ENCODE measurements around the gene SLC1A2. TPM values are rescaled to one million over a fixed set of nuclear protein-coding genes. Genes with fewer than 3 reads are reported as not detected.

Gene SLC1A2
- total RNA-seq, 2 experiments from 2014 or later, result not detected

DNA sequence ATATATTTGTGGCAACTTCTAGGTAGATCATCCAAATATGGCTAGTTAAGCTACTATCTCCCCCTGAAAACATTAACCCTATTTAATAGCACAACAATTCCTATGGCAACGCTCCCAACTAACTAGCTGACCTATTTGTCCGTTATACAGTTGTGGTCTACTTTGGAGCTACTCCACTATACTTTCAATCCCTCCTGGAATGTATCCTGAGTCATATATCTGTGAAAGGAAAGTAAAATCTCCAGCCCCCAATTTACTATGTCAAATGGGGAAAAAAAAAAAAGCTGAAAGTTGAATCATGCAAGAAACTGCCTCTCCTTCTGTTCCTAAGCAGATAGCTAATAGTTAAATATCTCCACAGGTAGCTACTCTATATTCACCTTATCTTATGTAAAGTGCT lies 151.9 kb downstream of the SLC1A2 start:
- no peak overlapping the region for H3K4me3 Mint-ChIP-seq
- no peak for DNase-seq
- CTCF ChIA-PET, result interaction anchor here (0.7 kb wide), 1 partner anchor 30 kb away, joined by 3 read pairs; no protein-coding TSS in a partner anchor
- H3K4me1 Mint-ChIP-seq, result peaks cover 17% of the 10 kb centered on the region
- POLR2A ChIA-PET, result no interaction called here
- H3K27ac Mint-ChIP-seq, result no peak overlapping the region
- H3K36me3 Mint-ChIP-seq (ENCODE audit: low read depth), result peaks cover 5% of the 10 kb centered on the region
- H3K27me3 Mint-ChIP-seq, result peaks cover 16% of the 10 kb centered on the region
- peaks cover 3% of the 10 kb centered on the region for H3K9me3 Mint-ChIP-seq

DNA sequence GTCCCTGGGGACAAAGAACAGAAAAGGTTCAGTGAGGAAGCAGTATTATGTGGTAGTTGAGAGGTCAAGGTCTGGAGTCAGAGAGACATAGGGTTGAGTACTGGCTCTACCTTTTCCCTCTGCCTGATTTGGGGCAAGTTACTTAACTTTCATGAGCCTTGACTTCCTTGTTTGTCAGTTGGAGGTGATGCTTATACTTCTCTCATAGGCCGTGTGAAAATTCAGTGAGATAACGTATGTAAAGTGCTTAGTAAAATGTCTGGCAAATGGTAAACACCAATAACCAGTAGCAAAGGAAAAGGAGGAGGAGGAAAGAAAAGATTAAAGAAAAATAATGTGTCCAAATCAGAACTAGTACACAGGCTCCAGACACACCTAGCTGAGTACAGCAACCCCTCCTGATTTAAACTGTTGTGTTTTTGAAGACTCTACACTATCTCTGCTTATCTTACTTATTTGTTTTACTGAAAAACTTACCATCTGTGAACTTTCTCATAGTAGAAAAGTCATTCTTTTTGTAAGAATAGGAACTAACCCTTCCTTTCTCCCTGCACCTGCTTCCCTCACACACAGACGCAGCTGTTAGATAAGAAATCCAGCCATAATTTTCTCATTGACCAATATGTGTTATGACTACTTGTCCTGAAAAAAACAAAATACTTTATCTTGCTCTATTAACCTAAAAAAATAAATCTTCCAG lies 153.5 kb downstream of the SLC1A2 start:
- H3K27ac Mint-ChIP-seq, result no peak overlapping the region

GRCh38 chr11:35262735-35263134 lies 156.6 kb downstream of the SLC1A2 start:
- no peaks in the 10 kb centered on the region for H3K36me3 Mint-ChIP-seq (ENCODE audit: low read depth)
- H3K9me3 Mint-ChIP-seq, result no peaks in the 10 kb centered on the region
- no peak for DNase-seq
- peaks cover 29% of the 10 kb centered on the region for H3K27me3 Mint-ChIP-seq
- no peak overlapping the region for H3K4me3 Mint-ChIP-seq
- CTCF ChIA-PET, result interaction anchor here (0.6 kb wide), 1 partner anchor 53 kb away, joined by 4 read pairs; no protein-coding TSS in a partner anchor
- no peaks in the 10 kb centered on the region for H3K4me1 Mint-ChIP-seq
- POLR2A ChIA-PET, result no interaction called here
- H3K27ac Mint-ChIP-seq, result no peak overlapping the region

More for the DNA sequence above, 153.5 kb downstream of the SLC1A2 start:
- CTCF ChIA-PET, result no interaction called here
- Mint-ChIP-seq H3K4me3 (no peak overlapping the region), H3K27me3 (peaks cover 25% of the 10 kb centered on the region), H3K4me1 (peaks cover 3% of the 10 kb centered on the region), H3K36me3 (ENCODE audit: low read depth) (peaks cover 5% of the 10 kb centered on the region), H3K9me3 (peaks cover 3% of the 10 kb centered on the region)
- no peak for DNase-seq
- POLR2A ChIA-PET, result no interaction called here

- H3K27ac Mint-ChIP-seq, result no peak overlapping the region
- H3K36me3 Mint-ChIP-seq (ENCODE audit: low read depth), result no peaks in the 10 kb centered on the region
- ChIA-PET POLR2A (no interaction called here), CTCF (no interaction called here)
- peaks cover 6% of the 10 kb centered on the region for H3K4me1 Mint-ChIP-seq
- H3K9me3 Mint-ChIP-seq, result no peaks in the 10 kb centered on the region
- peaks cover 29% of the 10 kb centered on the region for H3K27me3 Mint-ChIP-seq
- DNase-seq, result no peak
- H3K4me3 Mint-ChIP-seq, result no peak overlapping the region
Measured at GRCh38 chr11:35262056-35262455, 157.3 kb downstream of the SLC1A2 start.

DNA sequence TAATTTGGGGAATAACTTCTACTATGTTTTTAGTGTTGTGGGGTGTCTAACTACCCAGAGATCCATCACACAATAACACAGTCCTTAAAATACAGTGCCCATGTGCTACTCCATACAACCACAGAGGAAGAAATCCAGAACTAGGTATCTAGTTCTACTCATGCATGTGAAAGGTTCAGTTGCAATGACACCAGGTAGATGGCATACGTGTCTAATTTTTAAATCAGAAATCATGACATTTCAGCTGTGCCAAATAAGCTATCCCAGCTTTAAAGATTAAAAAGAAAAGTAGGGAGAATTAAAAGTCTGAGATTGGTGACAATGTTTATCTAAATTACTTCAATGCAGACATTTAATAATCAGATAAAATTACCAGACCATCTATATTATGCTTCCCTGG lies 158.2 kb downstream of the SLC1A2 start:
- POLR2A ChIA-PET, result no interaction called here
- H3K9me3 Mint-ChIP-seq, result no peaks in the 10 kb centered on the region
- no peak overlapping the region for H3K4me3 Mint-ChIP-seq
- CTCF ChIA-PET, result no interaction called here
- no peak for DNase-seq
- peaks cover 14% of the 10 kb centered on the region for H3K4me1 Mint-ChIP-seq
- H3K36me3 Mint-ChIP-seq (ENCODE audit: low read depth), result no peaks in the 10 kb centered on the region
- no peak overlapping the region for H3K27ac Mint-ChIP-seq
- H3K27me3 Mint-ChIP-seq, result peaks cover 29% of the 10 kb centered on the region

DNA sequence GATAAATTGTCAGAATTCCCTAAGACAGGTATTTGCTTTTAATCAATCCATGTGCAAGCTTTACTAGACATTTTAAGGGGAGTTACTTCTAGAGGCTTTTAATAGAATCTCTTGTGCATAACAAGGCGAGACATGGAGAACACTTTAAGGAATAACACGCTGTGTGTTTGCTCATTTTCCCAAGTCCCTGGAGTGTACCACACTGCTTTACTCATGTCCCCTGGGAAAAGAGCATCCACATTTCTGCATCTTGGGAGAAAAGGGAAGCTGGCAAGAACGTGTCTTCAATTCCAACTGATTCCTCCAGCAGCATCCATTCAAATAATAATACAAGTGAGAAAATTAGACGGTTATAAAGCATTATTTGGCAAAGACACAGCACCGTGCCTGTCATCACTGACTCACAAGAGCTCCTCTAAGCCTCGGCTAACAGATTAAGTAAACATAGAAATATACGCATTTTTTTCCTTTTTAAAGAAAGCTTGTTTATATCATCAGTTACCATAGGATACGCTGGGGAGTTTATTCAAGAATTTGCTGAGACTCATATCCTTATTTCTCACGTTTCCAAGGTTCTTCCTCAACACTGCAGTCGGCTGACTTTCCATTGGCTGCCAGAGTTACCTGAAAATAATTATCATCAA lies 158.9 kb downstream of the SLC1A2 start:
- DNase-seq, result no peak
- peaks cover 29% of the 10 kb centered on the region for H3K27me3 Mint-ChIP-seq
- peaks cover under 1% of the 10 kb centered on the region for H3K36me3 Mint-ChIP-seq (ENCODE audit: low read depth)
- peaks cover 19% of the 10 kb centered on the region for H3K4me1 Mint-ChIP-seq
- no peak overlapping the region for H3K27ac Mint-ChIP-seq
- H3K4me3 Mint-ChIP-seq, result no peak overlapping the region
- no peaks in the 10 kb centered on the region for H3K9me3 Mint-ChIP-seq
- ChIA-PET CTCF (no interaction called here), POLR2A (no interaction called here)

DNA sequence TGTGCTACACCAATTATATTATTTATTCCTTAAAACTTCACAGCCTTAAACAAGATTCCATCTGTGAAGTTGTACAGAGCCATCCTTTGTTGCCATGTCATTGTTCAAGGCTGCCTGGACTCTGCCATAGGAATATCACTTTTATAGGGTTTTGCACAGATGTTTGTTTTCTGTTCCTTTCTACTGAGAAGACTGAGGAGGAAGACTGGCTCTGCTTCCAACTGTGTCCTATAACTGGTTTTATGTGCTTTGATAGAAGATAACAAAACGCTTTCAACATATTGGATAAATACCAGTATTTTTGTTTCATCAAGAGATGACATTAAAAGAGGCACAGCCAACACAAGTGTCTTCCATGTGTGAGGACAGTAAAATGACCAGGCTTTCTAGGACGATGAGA lies 159.8 kb downstream of the SLC1A2 start:
- H3K9me3 Mint-ChIP-seq, result no peaks in the 10 kb centered on the region
- no peak for DNase-seq
- H3K4me1 Mint-ChIP-seq, result peaks cover 19% of the 10 kb centered on the region
- ChIA-PET CTCF (no interaction called here), POLR2A (no interaction called here)
- H3K4me3 Mint-ChIP-seq, result no peak overlapping the region
- H3K27me3 Mint-ChIP-seq, result peaks cover 32% of the 10 kb centered on the region
- H3K36me3 Mint-ChIP-seq (ENCODE audit: low read depth), result peaks cover 7% of the 10 kb centered on the region
- no peak overlapping the region for H3K27ac Mint-ChIP-seq

GRCh38 chr11:35257281-35257680 lies 162.1 kb downstream of the SLC1A2 start:
- no peak for DNase-seq
- peaks cover 7% of the 10 kb centered on the region for H3K36me3 Mint-ChIP-seq (ENCODE audit: low read depth)
- CTCF ChIA-PET, result interaction anchor here (0.9 kb wide), 2 partner anchors 19 to 49 kb away, joined by 3 to 4 read pairs; no protein-coding TSS in a partner anchor
- H3K4me1 Mint-ChIP-seq, result peaks cover 19% of the 10 kb centered on the region
- peaks cover 24% of the 10 kb centered on the region for H3K27me3 Mint-ChIP-seq
- H3K27ac Mint-ChIP-seq, result peak overlapping the region; percentile 62
- no peaks in the 10 kb centered on the region for H3K9me3 Mint-ChIP-seq
- POLR2A ChIA-PET, result interaction anchor here (1.5 kb wide), 1 partner anchor 74 kb away, joined by 3 read pairs; no protein-coding TSS in a partner anchor
- H3K4me3 Mint-ChIP-seq, result no peak overlapping the region

GRCh38 chr11:35256296-35256695 lies 163.1 kb downstream of the SLC1A2 start:
- H3K9me3 Mint-ChIP-seq, result no peaks in the 10 kb centered on the region
- H3K4me1 Mint-ChIP-seq, result peaks cover 19% of the 10 kb centered on the region
- ChIA-PET POLR2A (interaction anchor here (1.5 kb wide), 1 partner anchor 75 kb away, joined by 3 read pairs; no protein-coding TSS in a partner anchor), CTCF (interaction anchor here (1.2 kb wide), 1 partner anchor 331 kb away, joined by 3 read pairs; no protein-coding TSS in a partner anchor)
- H3K27ac Mint-ChIP-seq, result no peak overlapping the region
- H3K36me3 Mint-ChIP-seq (ENCODE audit: low read depth), result peaks cover 7% of the 10 kb centered on the region
- no peak overlapping the region for H3K4me3 Mint-ChIP-seq
- no peak for DNase-seq
- peaks cover 16% of the 10 kb centered on the region for H3K27me3 Mint-ChIP-seq

GRCh38 chr11:35255514-35255913 lies 163.8 kb downstream of the SLC1A2 start:
- Mint-ChIP-seq H3K4me3 (no peak overlapping the region), H3K36me3 (ENCODE audit: low read depth) (peaks cover 7% of the 10 kb centered on the region), H3K27me3 (peaks cover 10% of the 10 kb centered on the region), H3K9me3 (peaks cover under 1% of the 10 kb centered on the region), H3K27ac (no peak overlapping the region), H3K4me1 (peaks cover 19% of the 10 kb centered on the region)
- POLR2A ChIA-PET, result no interaction called here
- CTCF ChIA-PET, result interaction anchor here (1.2 kb wide), 1 partner anchor 330 kb away, joined by 3 read pairs; no protein-coding TSS in a partner anchor
- no peak for DNase-seq

GRCh38 chr11:35253237-35253636 lies 166.1 kb downstream of the SLC1A2 start:
- Mint-ChIP-seq H3K27me3 (peaks cover 5% of the 10 kb centered on the region), H3K27ac (no peak overlapping the region), H3K4me3 (no peak overlapping the region), H3K4me1 (peaks cover 20% of the 10 kb centered on the region), H3K9me3 (peaks cover 13% of the 10 kb centered on the region), H3K36me3 (ENCODE audit: low read depth) (peaks cover 20% of the 10 kb centered on the region)
- DNase-seq, result no peak
- ChIA-PET POLR2A (no interaction called here), CTCF (no interaction called here)

DNA sequence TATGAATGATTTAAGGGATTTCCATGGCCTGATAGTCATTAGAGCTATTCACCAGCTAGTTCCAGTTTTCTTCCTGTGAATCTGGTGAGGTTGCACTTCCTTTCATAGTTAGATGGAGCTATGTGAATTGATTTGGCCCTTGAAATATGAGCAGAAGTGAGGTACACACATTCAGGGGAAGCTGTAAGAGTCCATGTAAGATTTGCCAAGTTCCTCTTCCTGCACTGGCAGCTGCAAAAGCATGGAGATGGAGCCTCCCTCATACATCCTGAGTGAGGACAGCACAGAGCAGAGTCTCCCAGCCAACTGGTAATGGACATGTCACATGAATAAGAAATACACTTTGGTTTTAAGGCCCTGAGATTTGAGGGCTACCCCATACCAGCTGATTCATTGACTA lies 168.7 kb downstream of the SLC1A2 start:
- H3K9me3 Mint-ChIP-seq, result peaks cover 20% of the 10 kb centered on the region
- ChIA-PET POLR2A (no interaction called here), CTCF (no interaction called here)
- peaks cover 23% of the 10 kb centered on the region for H3K4me1 Mint-ChIP-seq
- no peak for DNase-seq
- peaks cover 31% of the 10 kb centered on the region for H3K36me3 Mint-ChIP-seq (ENCODE audit: low read depth)
- peaks cover 5% of the 10 kb centered on the region for H3K27me3 Mint-ChIP-seq
- no peak overlapping the region for H3K27ac Mint-ChIP-seq
- no peak overlapping the region for H3K4me3 Mint-ChIP-seq

DNA sequence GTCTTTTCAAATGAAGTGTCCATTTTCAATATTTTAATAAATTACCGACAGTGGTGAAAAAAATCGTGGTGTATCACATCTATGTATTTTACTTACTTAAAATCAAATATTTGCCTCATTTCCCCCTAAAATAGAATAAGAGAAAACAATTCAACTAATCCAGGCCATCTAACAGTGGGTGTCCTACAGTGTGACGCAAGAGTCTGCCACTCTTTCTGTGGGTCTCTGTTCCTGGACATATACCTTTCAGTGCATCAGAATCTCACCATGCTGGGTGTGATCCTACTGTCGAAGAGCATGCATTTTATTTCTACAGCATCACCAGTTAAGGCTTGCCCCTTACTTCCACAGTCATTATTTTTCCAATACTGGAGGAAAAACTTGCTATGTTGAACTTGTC lies 169.2 kb downstream of the SLC1A2 start:
- peaks cover 28% of the 10 kb centered on the region for H3K36me3 Mint-ChIP-seq (ENCODE audit: low read depth)
- H3K27ac Mint-ChIP-seq, result no peak overlapping the region
- ChIA-PET CTCF (no interaction called here), POLR2A (no interaction called here)
- peaks cover 23% of the 10 kb centered on the region for H3K4me1 Mint-ChIP-seq
- H3K27me3 Mint-ChIP-seq, result peaks cover 3% of the 10 kb centered on the region
- no peak for DNase-seq
- peaks cover 20% of the 10 kb centered on the region for H3K9me3 Mint-ChIP-seq
- H3K4me3 Mint-ChIP-seq, result no peak overlapping the region

Data from activated CD4-positive, alpha-beta memory T cell treated with anti-CD3 and anti-CD28 coated beads, Interleukin-2, amount 10 ng/mL, durations not matched to agents 7 days and 5 days (primary cell).